ENCODE measurements around the gene MEI4. TPM values are rescaled to one million over a fixed set of nuclear protein-coding genes. Genes with fewer than 3 reads are reported as not detected.
"Not testable (repeated sequence)": the region's sequence is repeated elsewhere in the genome, so short reads cannot be mapped to it uniquely, and the experiment has no call there.

The MEI4 gene
- total RNA-seq, 3 donors from 2014 or later: not detected

DNA sequence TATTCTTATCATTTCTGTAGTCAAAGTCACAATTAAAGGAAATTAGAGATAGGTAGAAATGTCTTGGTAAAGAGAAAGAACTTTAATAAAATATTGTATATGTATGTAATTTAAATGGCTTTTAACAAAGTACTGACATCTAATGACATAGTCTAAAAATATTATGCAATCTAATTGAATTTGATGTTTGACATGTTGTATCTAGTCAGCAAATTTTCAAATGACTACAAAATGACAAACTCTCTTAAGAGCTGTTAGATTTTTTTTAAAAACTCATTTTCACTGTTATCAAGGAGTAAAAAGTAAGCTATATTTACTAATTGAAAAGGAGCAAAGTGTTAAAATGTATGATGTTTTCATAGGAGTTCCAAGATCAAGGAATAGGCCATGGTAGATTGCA, 176.9 kb downstream of the MEI4 start:
- intact Hi-C loops (cut with DNase I; ENCODE audit: low total_unique reads): no loop called here

DNA sequence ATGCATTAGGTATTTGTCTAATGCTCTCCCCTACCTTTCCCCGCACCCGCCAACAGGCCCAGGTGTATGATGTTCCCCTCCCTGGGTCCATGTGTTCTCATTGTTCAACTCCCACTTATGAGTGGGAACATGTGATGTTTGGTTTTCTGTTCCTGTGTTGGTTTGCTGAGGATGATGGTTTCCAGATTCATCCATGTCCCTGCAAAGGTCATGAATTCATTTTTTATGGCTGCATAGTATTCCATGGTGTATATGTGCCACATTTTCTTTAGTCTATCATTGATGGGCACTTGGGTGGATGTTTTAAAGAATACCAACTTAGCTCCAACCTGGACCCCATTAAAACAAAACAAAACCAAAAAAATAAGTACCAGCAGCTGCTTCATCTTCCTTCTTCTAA, 180.9 kb downstream of the MEI4 start:
- DNase-seq (ENCODE audit: low spot score in 2 of 2); intact Hi-C loops (cut with DNase I; ENCODE audit: low total_unique reads); H3K9me3 ChIP-seq: not testable (repeated sequence)

More for the DNA sequence above, 176.9 kb downstream of the MEI4 start:
- no peak overlapping the region for H3K27ac ChIP-seq
- TF ChIP-seq, protein P1, sequence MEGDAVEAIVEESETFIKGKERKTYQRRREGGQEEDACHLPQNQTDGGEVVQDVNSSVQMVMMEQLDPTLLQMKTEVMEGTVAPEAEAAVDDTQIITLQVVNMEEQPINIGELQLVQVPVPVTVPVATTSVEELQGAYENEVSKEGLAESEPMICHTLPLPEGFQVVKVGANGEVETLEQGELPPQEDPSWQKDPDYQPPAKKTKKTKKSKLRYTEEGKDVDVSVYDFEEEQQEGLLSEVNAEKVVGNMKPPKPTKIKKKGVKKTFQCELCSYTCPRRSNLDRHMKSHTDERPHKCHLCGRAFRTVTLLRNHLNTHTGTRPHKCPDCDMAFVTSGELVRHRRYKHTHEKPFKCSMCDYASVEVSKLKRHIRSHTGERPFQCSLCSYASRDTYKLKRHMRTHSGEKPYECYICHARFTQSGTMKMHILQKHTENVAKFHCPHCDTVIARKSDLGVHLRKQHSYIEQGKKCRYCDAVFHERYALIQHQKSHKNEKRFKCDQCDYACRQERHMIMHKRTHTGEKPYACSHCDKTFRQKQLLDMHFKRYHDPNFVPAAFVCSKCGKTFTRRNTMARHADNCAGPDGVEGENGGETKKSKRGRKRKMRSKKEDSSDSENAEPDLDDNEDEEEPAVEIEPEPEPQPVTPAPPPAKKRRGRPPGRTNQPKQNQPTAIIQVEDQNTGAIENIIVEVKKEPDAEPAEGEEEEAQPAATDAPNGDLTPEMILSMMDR (IDR thresholded peaks at IDR 0.05): no peak
- no peak for TF ChIP-seq POLR2AphosphoS5 (IDR thresholded peaks at IDR 0.05)
- no peak for TF ChIP-seq POLR2A (IDR thresholded peaks at IDR 0.05)
- no peaks in the 10 kb centered on the region for H3K36me3 ChIP-seq
- no peak for DNase-seq (ENCODE audit: low spot score in 2 of 2)
- no peaks in the 10 kb centered on the region for H3K9me3 ChIP-seq
- H3K4me3 ChIP-seq: no peak overlapping the region
- H3K4me1 ChIP-seq: no peaks in the 10 kb centered on the region
- no peaks in the 10 kb centered on the region for H3K27me3 ChIP-seq

DNA sequence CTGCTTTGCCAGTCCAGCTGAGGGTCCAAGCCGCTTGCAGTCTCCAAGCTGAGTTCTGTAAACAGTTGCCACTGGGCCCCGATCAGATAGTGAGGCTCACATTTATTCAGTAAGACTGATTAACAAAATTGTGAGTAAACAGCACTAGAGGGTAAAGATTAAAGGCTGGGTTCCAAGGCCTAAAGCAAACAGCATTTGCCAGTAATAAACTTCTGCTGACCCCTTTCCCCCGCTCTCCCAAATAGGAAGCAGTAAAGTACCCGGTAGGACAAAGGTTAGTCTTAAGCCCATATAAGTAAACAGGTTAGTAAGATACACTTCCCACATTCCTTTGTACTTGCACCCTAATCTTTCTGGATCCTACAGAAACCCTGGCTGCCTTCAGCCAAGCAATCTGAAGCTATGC, 181.8 kb downstream of the MEI4 start:
- DNase-seq (ENCODE audit: low spot score in 2 of 2): no peak
- Histone ChIP-seq H3K27ac (no peak overlapping the region), H3K27me3 (no peaks in the 10 kb centered on the region), H3K4me1 (no peaks in the 10 kb centered on the region), H3K4me3 (no peak overlapping the region), H3K36me3 (no peaks in the 10 kb centered on the region), H3K9me3 (no peaks in the 10 kb centered on the region)
- no peak for TF ChIP-seq POLR2A (IDR thresholded peaks at IDR 0.05)
- TF ChIP-seq, protein P1 (IDR thresholded peaks at IDR 0.05): no peak
- no peak for TF ChIP-seq POLR2AphosphoS5 (IDR thresholded peaks at IDR 0.05)
- intact Hi-C loops (cut with DNase I; ENCODE audit: low total_unique reads): no loop called here

More for the DNA sequence above, 180.9 kb downstream of the MEI4 start:
- not testable (repeated sequence) for H3K27ac ChIP-seq, H3K4me3 ChIP-seq, H3K4me1 ChIP-seq, H3K36me3 ChIP-seq, H3K27me3 ChIP-seq

DNA sequence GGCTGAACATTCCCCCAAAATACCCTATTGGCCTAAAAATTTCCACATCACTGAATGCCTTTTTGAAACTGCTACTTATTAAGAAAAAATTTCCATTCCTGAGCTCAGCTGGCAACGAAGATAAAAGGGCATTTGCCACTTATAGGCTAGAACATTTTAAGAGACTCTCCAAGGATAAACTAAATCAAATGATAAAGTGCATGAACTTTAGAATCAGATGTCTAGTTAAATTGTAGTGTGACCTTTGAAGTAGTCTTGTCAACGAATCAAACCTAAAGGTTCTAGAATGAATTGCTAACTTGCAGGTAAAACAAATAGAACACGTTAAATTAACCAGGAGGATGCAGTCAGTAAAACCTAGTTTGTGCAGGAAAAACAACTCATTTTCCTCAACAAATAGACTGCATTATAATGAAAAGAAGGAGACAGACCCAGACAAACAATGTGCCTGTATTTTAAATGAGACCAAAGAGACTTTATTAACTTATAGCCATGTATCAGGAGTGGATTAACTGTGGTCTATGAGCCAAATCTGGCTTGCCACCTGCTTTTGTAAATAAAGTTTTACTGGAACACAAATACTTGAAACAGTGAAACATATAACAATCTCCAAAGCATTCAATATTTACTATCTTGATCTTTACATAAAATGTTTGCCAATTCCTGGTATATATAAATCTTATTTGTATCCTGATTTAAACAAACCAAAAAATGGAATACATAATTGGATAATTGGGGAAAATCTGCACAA, 184.4 kb downstream of the MEI4 start:
- Histone ChIP-seq H3K4me1 (no peaks in the 10 kb centered on the region), H3K4me3 (no peak overlapping the region), H3K27me3 (no peaks in the 10 kb centered on the region), H3K36me3 (no peaks in the 10 kb centered on the region), H3K9me3 (no peaks in the 10 kb centered on the region), H3K27ac (no peak overlapping the region)
- no peak for DNase-seq (ENCODE audit: low spot score in 2 of 2)
- TF ChIP-seq POLR2A (IDR thresholded peaks at IDR 0.05): no peak
- TF ChIP-seq, protein P1 (IDR thresholded peaks at IDR 0.05): no peak
- TF ChIP-seq POLR2AphosphoS5 (IDR thresholded peaks at IDR 0.05): no peak
- intact Hi-C loops (cut with DNase I; ENCODE audit: low total_unique reads): no loop called here

DNA sequence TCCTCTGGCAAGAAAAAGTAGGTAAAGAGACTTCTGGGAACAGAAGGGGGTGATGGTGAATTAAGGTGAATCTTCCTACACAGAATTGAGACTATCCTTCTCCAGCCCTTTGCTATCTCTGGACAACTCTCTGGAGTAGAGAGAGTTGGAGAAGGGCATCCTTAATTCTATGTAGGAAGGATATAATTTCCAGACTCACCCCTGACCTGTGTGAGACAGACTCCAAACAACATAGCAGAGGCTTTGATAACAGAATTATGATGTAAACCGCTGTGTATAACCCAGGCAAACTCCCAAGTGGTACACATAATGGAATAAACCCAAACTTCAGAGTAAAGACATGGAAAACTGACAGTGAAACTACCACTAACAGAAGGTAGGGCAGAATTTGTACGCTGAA, 186.5 kb downstream of the MEI4 start:
- Histone ChIP-seq H3K9me3 (no peaks in the 10 kb centered on the region), H3K4me1 (no peaks in the 10 kb centered on the region), H3K36me3 (no peaks in the 10 kb centered on the region), H3K27me3 (no peaks in the 10 kb centered on the region), H3K4me3 (no peak overlapping the region), H3K27ac (no peak overlapping the region)
- no peak for DNase-seq (ENCODE audit: low spot score in 2 of 2)
- intact Hi-C loops (cut with DNase I; ENCODE audit: low total_unique reads): no loop called here
- TF ChIP-seq POLR2A (IDR thresholded peaks at IDR 0.05) (no peak), POLR2AphosphoS5 (IDR thresholded peaks at IDR 0.05) (no peak)
- TF ChIP-seq, protein P1 (IDR thresholded peaks at IDR 0.05): no peak
